ENCODE measurements around the gene MAP7D1.

GRCh38 chr1:36143424-36143823 is 12.5 kb upstream of the MAP7D1 start:
- TF ChIP-seq CTCF (IDR thresholded peaks at IDR 0.05) = no peak
- no peak for TF ChIP-seq EP300 (IDR thresholded peaks at IDR 0.05)

Measured in gastroesophageal sphincter (tissue), 3 donors.